ENCODE measurements around the gene DEPDC5.

DNA sequence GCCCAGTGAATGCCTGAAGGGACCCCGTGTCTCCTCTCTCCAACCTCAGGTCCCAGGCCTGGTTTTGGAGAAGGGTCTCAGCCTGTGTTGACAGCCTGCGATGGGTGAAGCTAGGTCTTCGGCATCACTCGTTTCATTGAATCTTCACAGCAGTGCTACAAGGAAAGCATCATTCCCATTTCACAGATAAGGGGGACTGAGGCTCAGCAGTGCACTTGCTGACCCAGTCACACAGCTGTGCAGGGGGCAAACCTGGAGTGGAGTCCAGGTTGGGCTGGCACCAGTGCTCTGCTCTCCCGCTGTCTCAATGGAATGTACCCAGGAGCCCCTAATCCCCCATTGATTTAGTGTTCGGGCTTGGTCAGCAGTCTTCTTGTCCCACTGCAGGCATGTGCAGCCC lies 179.6 kb downstream of the DEPDC5 start:
- TF ChIP-seq, protein P1, sequence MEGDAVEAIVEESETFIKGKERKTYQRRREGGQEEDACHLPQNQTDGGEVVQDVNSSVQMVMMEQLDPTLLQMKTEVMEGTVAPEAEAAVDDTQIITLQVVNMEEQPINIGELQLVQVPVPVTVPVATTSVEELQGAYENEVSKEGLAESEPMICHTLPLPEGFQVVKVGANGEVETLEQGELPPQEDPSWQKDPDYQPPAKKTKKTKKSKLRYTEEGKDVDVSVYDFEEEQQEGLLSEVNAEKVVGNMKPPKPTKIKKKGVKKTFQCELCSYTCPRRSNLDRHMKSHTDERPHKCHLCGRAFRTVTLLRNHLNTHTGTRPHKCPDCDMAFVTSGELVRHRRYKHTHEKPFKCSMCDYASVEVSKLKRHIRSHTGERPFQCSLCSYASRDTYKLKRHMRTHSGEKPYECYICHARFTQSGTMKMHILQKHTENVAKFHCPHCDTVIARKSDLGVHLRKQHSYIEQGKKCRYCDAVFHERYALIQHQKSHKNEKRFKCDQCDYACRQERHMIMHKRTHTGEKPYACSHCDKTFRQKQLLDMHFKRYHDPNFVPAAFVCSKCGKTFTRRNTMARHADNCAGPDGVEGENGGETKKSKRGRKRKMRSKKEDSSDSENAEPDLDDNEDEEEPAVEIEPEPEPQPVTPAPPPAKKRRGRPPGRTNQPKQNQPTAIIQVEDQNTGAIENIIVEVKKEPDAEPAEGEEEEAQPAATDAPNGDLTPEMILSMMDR (IDR thresholded peaks at IDR 0.05; ENCODE audit: low read depth, low read length, poor library complexity, severe bottlenecking), result no peak
- TF ChIP-seq EZH2phosphoT487 (IDR thresholded peaks at IDR 0.05; ENCODE audit: borderline replicate concordance, low read length), result no peak
